SU-DHL-6 (cell line): ENCODE results near the gene WASL.

Source experiments
- H2AFZ ChIP-seq: fragments of 200-600 bp; sonication (generic); 2 replicates; pipeline ENCODE4 v1.6.1; 2014; ENCODE audit warnings: low read depth, mild to moderate bottlenecking, moderate library complexity, mixed read lengths, antibody characterized with exemption, low read length; ENCODE audit not compliant: severe bottlenecking
- H3F3A ChIP-seq: fragments of 200-600 bp; shearing (Covaris generic); 2 replicates; pipeline ENCODE4 v1.6.0; 2016; ENCODE audit warnings: antibody characterized with exemption, mild to moderate bottlenecking; ENCODE audit not compliant: insufficient read depth
- H3K27ac ChIP-seq: fragments of 200-600 bp; sonication (generic); 2 replicates; pipeline ENCODE4 v1.5.1; 2016; ENCODE audit warnings: low read depth, mild to moderate bottlenecking, low read length, moderate library complexity, mixed read lengths
- H3K27me3 ChIP-seq: fragments of 200-600 bp; sonication (generic), shearing (Covaris generic); 2 replicates; pipeline ENCODE4 v1.6.0; 2014; ENCODE audit warnings: mild to moderate bottlenecking, low read length
- H3K36me3 ChIP-seq: fragments of 200-600 bp; sonication (generic); 2 replicates; pipeline ENCODE4 v1.6.1; 2014; ENCODE audit warnings: mild to moderate bottlenecking, low read length, mixed read lengths
- H3K4me2 ChIP-seq: fragments of 300-600, 200-600 bp; shearing (Covaris generic), sonication (generic); 2 replicates; pipeline ENCODE4 v1.6.0; 2014; ENCODE audit warnings: low read length, low read depth, mild to moderate bottlenecking; ENCODE audit not compliant: poor library complexity, severe bottlenecking
- H3K4me3 ChIP-seq: fragments of 200-600 bp; sonication (generic); 2 replicates; pipeline ENCODE4 v1.5.1; 2014; ENCODE audit warnings: antibody characterized with exemption, low read length, mild to moderate bottlenecking, mixed read lengths; ENCODE audit not compliant: insufficient read depth, poor library complexity, severe bottlenecking
- H3K79me2 ChIP-seq: fragments of 200-600 bp; sonication (generic); 2 replicates; pipeline ENCODE4 v1.6.1; 2014; ENCODE audit warnings: mild to moderate bottlenecking, low read length, moderate library complexity; ENCODE audit not compliant: insufficient read depth
- H3K9ac ChIP-seq: fragments of 200-600 bp; sonication (generic); 2 replicates; pipeline ENCODE4 v1.7.0; 2014; ENCODE audit warnings: mild to moderate bottlenecking, low read length
- H3K9me2 ChIP-seq: fragments of 200-600 bp; sonication (generic); replicated peaks from 2 replicates; pipeline ENCODE4 v1.6.1; 2014; ENCODE audit warnings: low read length; ENCODE audit not compliant: insufficient read depth
- H3K9me3 ChIP-seq: fragments of 200-600 bp; sonication (generic); 2 replicates; pipeline ENCODE4 v1.6.1; 2014; ENCODE audit warnings: low read length, mixed read lengths; ENCODE audit not compliant: insufficient read depth
- H4K20me1 ChIP-seq: fragments of 200-600 bp; sonication (generic); 2 replicates; pipeline ENCODE4 v1.6.1; 2014; ENCODE audit warnings: low read depth, mild to moderate bottlenecking, antibody characterized with exemption, low read length, moderate library complexity, mixed read lengths
- EZH2phosphoT487 ChIP-seq: fragments of 200-600 bp; sonication (generic), shearing (Covaris generic); conservative IDR thresholded peaks from 2 replicates; pipeline ENCODE4 v1.6.1; 2018; ENCODE audit warnings: mild to moderate bottlenecking, antibody characterized with exemption, low read length, moderate library complexity, mixed read lengths
- TF ChIP-seq, protein P1 (sequence below): fragments of 200-600 bp; sonication (generic); IDR thresholded peaks from one replicate; pipeline ENCODE4 v1.5.1; 2017; ENCODE audit warnings: antibody characterized with exemption, mild to moderate bottlenecking, low read length, moderate library complexity; ENCODE audit not compliant: insufficient read depth, poor library complexity, severe bottlenecking

The WASL gene

DNA sequence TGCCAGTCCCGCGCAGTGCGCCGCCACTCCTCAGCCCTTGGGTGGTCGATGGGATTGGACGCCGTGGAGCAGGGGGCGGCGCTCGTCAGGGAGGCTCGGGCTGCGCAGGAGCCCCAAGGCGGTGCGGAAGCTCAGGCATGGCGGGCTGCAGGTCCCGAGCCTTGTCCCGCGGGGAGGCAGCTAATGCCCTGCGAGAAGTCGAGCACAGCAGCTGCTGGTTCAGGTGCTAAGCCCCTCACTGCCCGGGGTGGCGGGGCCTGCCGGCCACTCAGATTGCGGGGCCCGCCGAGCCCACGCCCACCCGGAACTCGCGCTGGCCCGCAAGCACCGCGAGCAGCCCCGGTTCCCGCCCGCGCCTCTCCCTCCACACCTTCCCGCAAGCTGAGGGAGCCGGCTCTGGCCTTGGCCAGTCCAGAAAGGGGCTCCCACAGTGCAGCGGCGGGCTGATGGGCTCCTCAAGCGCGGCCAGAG lies 14.4 kb upstream of the WASL start:
- no peaks in the 10 kb centered on the region for H3K9me3 ChIP-seq
- no peak overlapping the region for H3K4me3 ChIP-seq
- no peak for TF ChIP-seq EZH2phosphoT487
- TF ChIP-seq, protein P1, sequence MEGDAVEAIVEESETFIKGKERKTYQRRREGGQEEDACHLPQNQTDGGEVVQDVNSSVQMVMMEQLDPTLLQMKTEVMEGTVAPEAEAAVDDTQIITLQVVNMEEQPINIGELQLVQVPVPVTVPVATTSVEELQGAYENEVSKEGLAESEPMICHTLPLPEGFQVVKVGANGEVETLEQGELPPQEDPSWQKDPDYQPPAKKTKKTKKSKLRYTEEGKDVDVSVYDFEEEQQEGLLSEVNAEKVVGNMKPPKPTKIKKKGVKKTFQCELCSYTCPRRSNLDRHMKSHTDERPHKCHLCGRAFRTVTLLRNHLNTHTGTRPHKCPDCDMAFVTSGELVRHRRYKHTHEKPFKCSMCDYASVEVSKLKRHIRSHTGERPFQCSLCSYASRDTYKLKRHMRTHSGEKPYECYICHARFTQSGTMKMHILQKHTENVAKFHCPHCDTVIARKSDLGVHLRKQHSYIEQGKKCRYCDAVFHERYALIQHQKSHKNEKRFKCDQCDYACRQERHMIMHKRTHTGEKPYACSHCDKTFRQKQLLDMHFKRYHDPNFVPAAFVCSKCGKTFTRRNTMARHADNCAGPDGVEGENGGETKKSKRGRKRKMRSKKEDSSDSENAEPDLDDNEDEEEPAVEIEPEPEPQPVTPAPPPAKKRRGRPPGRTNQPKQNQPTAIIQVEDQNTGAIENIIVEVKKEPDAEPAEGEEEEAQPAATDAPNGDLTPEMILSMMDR = no peak
- H3K9me2 ChIP-seq = no peaks in the 10 kb centered on the region
- no peak overlapping the region for H2AFZ ChIP-seq
- no peaks in the 10 kb centered on the region for H4K20me1 ChIP-seq
- no peak overlapping the region for H3K9ac ChIP-seq
- H3K36me3 ChIP-seq = no peaks in the 10 kb centered on the region
- no peaks in the 10 kb centered on the region for H3K79me2 ChIP-seq
- no peak overlapping the region for H3K27ac ChIP-seq
- H3F3A ChIP-seq = no peaks in the 10 kb centered on the region
- no peak overlapping the region for H3K4me2 ChIP-seq
- H3K27me3 ChIP-seq = no peaks in the 10 kb centered on the region

DNA sequence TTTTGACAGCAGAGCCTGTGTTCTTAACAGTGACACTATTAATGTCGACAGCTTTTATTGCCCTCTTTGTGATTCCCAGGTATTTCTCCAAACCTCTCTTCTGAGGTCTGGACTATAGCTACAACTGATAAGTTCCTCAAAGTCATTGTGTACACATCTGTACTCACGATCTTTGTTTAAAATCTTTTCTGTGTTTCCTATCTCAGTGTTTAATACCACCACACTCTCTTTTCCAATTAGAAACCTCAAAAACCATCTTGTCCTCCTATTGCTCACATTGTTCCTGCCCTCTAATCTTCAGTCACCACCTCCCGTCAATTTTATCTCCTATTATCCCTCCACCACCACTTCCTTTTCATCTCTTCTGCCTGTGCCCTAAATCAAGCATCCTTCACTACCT lies 12.9 kb upstream of the WASL start:
- Histone ChIP-seq H3K9me3 (no peaks in the 10 kb centered on the region), H3K4me3 (no peak overlapping the region), H2AFZ (no peak overlapping the region), H3K9ac (no peak overlapping the region), H3K9me2 (no peaks in the 10 kb centered on the region), H3K27me3 (no peaks in the 10 kb centered on the region), H3K36me3 (no peaks in the 10 kb centered on the region), H3K27ac (no peak overlapping the region), H4K20me1 (no peaks in the 10 kb centered on the region), H3K4me2 (no peak overlapping the region), H3F3A (no peaks in the 10 kb centered on the region), H3K79me2 (no peaks in the 10 kb centered on the region)
- no peak for TF ChIP-seq EZH2phosphoT487
- TF ChIP-seq, protein P1 = no peak

DNA sequence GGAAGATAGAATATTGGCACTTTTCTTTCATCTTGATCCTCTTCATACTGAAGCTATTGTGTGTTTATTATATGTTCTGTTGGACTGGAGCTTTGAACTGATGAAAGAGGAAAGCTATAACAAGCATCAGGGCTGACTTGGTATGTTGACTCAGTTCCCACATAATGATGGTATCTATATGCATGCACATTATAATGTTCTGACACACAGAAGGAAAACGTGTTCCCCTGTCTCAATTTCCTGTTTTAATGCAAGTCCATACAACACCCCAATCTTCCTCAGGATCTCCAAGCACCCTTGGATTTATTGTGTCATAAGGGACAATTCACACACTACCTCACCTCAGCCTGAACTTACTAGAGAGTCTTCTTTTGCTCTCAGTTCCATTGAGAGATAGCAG lies 8.3 kb upstream of the WASL start:
- Histone ChIP-seq H3K9me3 (no peaks in the 10 kb centered on the region), H3K79me2 (no peaks in the 10 kb centered on the region), H3K9ac (no peak overlapping the region), H3K4me2 (no peak overlapping the region), H3K27ac (no peak overlapping the region), H3K36me3 (no peaks in the 10 kb centered on the region), H4K20me1 (no peaks in the 10 kb centered on the region), H3F3A (no peaks in the 10 kb centered on the region), H3K4me3 (no peak overlapping the region), H2AFZ (no peak overlapping the region), H3K27me3 (no peaks in the 10 kb centered on the region), H3K9me2 (no peaks in the 10 kb centered on the region)
- TF ChIP-seq EZH2phosphoT487 = no peak
- TF ChIP-seq, protein P1 = no peak

DNA sequence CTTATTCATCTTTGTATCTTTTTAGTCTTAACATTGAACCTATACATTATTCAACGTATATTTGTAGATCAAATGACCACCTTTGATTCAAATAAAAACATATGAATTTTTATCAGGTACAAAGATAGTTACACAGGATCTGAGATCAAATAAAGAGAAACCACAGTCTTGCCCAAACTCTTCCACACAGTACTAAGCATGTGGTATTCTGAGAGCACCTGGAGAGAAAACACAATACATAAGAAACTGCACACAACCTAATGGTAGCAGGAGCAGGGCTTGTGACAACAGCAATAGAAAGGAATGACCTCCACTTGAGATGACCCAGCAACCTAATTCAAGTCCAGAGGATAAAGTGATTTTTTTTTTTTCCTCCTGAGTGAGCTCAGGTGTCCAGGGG lies 6.5 kb upstream of the WASL start:
- Histone ChIP-seq H3K79me2 (no peaks in the 10 kb centered on the region), H2AFZ (no peak overlapping the region), H4K20me1 (no peaks in the 10 kb centered on the region), H3K9me2 (no peaks in the 10 kb centered on the region), H3F3A (peaks cover 2% of the 10 kb centered on the region), H3K36me3 (no peaks in the 10 kb centered on the region), H3K27ac (no peak overlapping the region), H3K4me2 (no peak overlapping the region), H3K9me3 (no peaks in the 10 kb centered on the region), H3K9ac (no peak overlapping the region), H3K4me3 (no peak overlapping the region), H3K27me3 (no peaks in the 10 kb centered on the region)
- TF ChIP-seq, protein P1 = no peak
- no peak for TF ChIP-seq EZH2phosphoT487
